GM15510 (cell line): ENCODE data around the gene SUPT4H1.

Source experiments
- POLR2A ChIP-seq: IDR thresholded peaks from 3 replicates; pipeline ENCODE4 v1.6.1; 2011; ENCODE audit warnings: borderline replicate concordance; ENCODE audit not compliant: insufficient read length; ENCODE audit errors: extremely low read depth

The SUPT4H1 gene

DNA sequence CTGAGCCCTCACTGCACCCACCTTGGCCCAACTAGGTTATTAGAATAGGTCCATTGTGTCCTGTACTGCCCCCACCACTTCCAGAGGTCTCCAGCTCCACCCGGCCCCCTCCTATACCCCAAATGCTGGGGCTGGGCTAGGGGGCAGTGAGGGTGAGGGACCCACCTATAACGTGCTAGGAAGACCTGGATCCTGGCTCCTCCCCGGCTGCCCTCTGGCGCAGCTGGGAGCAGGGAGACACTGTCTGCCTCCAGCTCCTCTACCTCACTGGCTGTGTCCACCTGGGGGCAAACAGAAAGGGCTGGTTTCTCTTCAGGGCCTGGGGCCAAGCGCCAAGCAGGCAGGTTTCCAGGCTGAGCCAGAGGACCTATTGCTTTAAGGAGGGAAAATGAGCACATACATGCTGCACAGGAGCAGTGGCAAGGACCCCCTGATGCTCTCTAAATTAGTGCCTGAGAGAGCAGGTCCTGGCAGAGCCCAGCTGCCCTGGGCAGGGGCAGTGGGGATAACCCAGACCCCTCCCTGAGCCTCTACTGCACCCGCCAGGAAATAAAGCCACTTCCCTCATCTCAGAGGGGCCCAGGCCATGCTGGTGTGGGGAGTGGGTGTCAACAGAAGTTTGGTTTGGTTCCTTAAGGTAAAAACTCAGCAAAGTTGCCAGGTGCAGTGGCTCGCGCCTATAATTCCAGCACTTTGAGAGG lies 35.6 kb downstream of the SUPT4H1 start:
- TF ChIP-seq POLR2A: no peak

DNA sequence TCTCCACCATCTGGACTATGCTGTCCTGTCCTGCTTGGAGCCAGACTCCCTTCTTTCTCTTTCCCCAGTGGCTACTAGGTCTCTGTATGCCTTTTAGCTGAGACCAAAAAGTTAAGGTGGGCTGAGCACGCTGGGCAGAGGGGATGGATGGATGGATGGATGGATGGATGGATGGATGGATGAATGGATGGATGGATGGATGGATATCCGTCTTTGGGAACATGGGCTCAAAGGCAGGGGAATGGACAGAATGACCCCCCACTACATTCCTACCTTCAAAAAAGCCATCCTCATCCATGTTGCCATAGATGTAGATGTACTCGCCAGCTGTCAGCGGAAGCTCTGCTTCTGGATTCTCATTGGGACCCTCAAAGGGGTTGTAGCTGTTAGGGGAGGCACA lies 36.3 kb downstream of the SUPT4H1 start:
- TF ChIP-seq POLR2A: no peak

DNA sequence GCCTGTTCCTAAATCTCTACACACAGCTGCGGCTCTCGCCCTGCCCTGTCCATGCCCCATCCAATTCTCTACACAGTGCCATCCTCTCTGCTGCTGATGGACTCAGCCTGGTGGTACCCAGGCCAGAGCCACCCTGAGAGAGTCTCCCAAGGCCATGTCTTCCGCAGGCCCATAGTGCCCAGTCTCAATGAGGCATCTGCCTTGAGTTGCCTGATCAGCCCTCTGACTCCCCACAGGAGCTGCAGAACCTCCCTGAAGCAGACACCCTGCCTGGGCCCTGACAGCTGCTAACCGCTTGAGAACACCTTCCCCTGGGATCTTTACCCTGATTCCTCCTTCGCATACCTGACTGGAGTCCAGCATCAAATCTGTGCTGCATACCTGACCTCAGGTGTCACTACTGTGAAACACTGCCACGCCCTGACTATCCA lies 36.7 kb downstream of the SUPT4H1 start:
- no peak for TF ChIP-seq POLR2A

GRCh38 chr17:58314706-58315015 lies 37.3 kb downstream of the SUPT4H1 start:
- TF ChIP-seq POLR2A: no peak

DNA sequence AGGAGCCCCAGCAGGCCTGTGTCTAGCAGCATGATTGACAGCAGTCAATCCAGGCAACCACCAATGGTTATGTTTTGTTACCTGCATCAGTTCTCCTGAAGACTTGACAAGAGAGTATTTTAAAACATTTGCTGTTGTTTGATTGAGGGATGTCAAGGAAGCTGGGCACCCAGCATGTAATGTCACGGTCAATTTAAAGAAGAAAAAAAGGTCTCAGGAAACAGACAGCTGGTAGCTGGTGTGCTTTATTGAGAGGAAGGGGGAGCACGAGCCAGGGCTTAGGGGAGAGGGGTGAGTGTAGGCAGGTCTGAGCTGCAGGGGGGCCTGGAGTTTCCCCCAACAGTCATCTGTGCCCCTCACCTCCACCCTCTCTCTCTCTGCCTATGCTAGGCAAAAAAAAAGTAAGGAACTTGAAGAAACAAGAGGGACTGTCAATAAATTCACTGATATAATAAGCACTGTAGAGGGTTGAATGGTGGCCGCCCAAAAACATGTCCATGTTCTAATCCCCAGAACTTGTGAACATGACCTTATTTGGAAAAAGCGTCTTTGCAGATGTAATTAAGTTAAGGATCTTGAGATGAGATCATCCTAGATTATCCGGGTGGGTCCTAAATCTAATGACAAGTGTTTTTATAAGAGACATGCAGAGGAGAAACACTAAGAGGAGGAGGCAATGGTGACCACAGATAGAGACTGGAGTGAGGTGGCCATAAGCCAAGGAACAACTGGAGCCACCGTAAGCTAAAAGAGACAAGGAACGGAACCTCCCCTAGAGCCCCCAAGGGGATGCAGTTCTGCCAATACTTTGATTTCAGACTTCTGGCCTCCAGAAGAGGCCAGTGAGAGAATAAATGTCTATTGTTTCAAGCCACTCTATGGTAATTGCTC lies 37.9 kb downstream of the SUPT4H1 start:
- no peak for TF ChIP-seq POLR2A

DNA sequence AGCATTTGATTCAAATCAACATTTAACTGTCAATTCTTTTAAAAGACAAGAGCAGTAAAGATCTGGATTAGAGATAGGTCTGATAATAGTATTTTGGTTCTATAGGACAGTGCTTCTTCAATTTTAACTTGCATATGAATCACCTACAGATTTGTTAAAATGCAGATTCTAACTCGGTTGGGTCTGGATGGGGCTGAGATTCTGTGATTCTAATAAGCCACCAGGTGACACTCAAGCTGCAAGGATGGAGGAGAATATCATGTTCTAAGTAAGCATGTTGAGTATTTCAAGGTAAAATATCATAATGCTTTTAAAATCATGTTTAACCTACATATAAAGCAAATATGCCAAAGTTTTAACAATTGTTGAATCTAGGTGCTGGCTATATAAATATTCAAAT lies 39.2 kb downstream of the SUPT4H1 start:
- no peak for TF ChIP-seq POLR2A

- no peak for TF ChIP-seq POLR2A
Observed at GRCh38 chr17:58312021-58312630, 39.9 kb downstream of the SUPT4H1 start.

GRCh38 chr17:58311429-58311894 lies 40.5 kb downstream of the SUPT4H1 start:
- TF ChIP-seq POLR2A: no peak

- no peak for TF ChIP-seq POLR2A
Observed at GRCh38 chr17:58310511-58311428, 41.2 kb downstream of the SUPT4H1 start.

DNA sequence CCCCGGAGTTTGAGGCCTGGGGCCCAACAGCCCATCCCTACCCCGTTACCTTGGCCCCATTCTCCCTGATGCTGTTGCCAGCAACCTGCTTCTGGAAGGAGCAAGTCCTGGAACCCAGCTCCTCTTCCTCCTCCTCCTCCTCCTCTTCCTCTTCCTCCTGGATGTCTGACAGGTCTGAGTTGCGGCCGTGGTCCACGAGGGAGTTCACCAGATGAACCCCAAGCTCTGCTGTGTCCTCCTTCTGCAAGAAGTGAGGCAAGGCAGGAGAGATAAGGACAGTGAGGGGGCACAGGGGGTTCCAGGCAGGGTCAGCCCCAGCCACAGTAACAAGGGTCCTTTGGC lies 42.1 kb downstream of the SUPT4H1 start:
- TF ChIP-seq POLR2A: no peak

- TF ChIP-seq POLR2A: no peak
Observed at GRCh38 chr17:58308985-58309917, 42.8 kb downstream of the SUPT4H1 start.

DNA sequence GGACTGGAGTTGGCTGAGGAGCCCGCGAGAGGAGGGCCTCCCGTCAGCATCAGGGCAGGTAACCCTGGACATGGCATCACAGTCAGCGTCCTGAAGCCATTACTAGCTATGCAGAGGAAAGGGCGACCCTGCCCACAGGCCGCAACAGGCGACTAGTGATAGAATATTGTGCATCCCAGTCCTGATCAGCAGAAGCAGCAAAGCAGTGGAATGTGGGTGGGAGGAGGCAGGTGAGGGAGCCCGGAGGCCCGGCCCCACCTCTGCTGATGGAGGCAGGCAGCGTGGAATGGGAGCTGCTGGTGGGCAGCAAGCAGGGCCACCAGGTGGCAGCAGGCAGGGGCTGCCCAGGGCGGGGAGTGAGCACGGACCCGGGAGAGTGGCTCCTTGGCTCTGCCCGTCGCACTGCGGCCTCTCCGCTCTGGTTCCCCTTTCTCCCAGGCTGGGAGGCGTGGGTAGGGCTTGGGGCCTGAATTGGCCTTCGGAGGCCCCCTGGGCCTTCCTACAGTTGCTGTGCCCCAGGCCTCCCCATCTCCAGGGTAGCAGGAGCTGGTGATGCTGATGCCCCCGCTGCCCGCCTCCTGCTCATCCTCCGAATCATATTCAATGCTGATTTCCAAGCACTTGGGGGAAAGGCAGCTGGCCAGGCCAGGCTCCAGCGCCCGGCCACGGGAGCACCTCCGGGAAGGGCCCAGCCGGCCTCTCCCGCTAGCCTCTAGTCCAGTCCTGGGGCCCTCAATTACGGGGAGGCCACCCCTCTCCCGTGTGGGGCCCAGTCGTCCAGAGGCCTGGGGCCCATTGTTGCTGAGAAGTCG lies 43.6 kb downstream of the SUPT4H1 start:
- TF ChIP-seq POLR2A: no peak
